Erythroblast (primary cell): ENCODE results near the gene RNF166.

Source experiments
- DNase-seq, 2 experiments: peaks; one replicate each; lab custom pipeline; 2025; lab: John Stamatoyannopoulos, UW
- GATA1 ChIP-seq: IDR thresholded peaks from 2 replicates; pipeline ENCODE4 v1.6.1; 2011; ENCODE audit warnings: low read depth, mild to moderate bottlenecking, control low read depth, low read length, moderate library complexity
- POLR2A ChIP-seq: IDR thresholded peaks from 2 replicates; pipeline ENCODE4 v1.6.1; 2011; ENCODE audit warnings: mild to moderate bottlenecking, low read length

Gene RNF166

GRCh38 chr16:88715312-88716190 is 9.3 kb upstream of the RNF166 start:
- TF ChIP-seq GATA1 (no peak), POLR2A (no peak)
- DNase-seq, result no peak

- DNase-seq, result no peak
- TF ChIP-seq GATA1, result no peak
- no peak for TF ChIP-seq POLR2A
These were observed 8.5 kb upstream of the RNF166 start for GRCh38 chr16:88714420-88715302.

- peak in 1 of 2 experiments; percentile 21 for DNase-seq
These were observed 7.6 kb upstream of the RNF166 start for GRCh38 chr16:88713568-88714419.

GRCh38 chr16:88713054-88713453 is 6.8 kb upstream of the RNF166 start:
- no peak for DNase-seq
- TF ChIP-seq GATA1 (no peak), POLR2A (no peak)

More at GRCh38 chr16:88713568-88714419, 7.6 kb upstream of the RNF166 start:
- no peak for TF ChIP-seq GATA1
- TF ChIP-seq POLR2A, result no peak

- TF ChIP-seq GATA1 (no peak), POLR2A (no peak)
- no peak for DNase-seq
These were observed 6.3 kb upstream of the RNF166 start for GRCh38 chr16:88712362-88712979.

- no peak for TF ChIP-seq POLR2A
- TF ChIP-seq GATA1, result no peak
These were observed 5.6 kb upstream of the RNF166 start for GRCh38 chr16:88711750-88712340.

GRCh38 chr16:88710556-88710955 is 4.3 kb upstream of the RNF166 start:
- no peak for DNase-seq
- TF ChIP-seq POLR2A (no peak), GATA1 (no peak)

More at GRCh38 chr16:88711750-88712340, 5.6 kb upstream of the RNF166 start:
- no peak for DNase-seq

- DNase-seq, result peak; percentile 45
- TF ChIP-seq POLR2A (no peak), GATA1 (no peak)
These were observed 988 bp upstream of the RNF166 start for GRCh38 chr16:88706965-88707826.

GRCh38 chr16:88705801-88706228 is 393 bp downstream of the RNF166 start:
- DNase-seq, result peak; percentile 57 to 70
- no peak for TF ChIP-seq POLR2A
- no peak for TF ChIP-seq GATA1

GRCh38 chr16:88705076-88705684 is 1.0 kb downstream of the RNF166 start:
- TF ChIP-seq POLR2A, result no peak
- TF ChIP-seq GATA1, result no peak
- peak; percentile 55 to 61 for DNase-seq

- TF ChIP-seq POLR2A (no peak), GATA1 (no peak)
- peak; percentile 30 to 38 for DNase-seq
These were observed 2.5 kb downstream of the RNF166 start for GRCh38 chr16:88703486-88704309.
